ENCODE results near the gene HSP90AB1.
"Not testable (repeated sequence)": the region's sequence is repeated elsewhere in the genome, so short reads cannot be mapped to it uniquely, and the experiment has no call there.

HSP90AB1 gene

DNA sequence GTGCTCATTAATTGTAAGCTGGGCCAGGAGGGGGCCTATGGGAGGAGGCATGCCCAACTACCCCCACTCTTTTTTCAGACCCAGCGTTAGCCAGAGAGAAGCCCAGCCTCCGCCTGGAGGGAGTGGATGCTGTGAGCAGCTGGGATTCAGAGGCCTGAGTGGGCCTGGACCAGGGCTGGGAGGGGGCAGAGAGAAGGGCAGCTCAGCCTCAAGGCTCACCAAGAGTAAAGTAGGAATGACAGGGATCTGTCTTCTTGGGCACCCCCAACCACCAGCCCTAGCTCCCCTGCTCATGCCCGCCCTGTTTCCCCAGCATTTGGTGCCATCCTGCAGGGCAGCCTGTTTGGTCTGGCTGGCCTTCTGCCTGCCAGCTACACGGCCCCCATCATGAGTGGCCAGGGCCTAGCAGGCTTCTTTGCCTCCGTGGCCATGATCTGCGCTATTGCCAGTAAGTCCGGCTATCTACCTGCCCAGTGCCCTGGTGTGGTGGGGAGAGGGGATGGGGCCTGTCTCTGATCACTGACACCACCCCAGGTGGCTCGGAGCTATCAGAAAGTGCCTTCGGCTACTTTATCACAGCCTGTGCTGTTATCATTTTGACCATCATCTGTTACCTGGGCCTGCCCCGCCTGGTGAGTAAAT is 16.7 kb upstream of the HSP90AB1 start:
- H3K4me3 ChIP-seq (ENCODE audit: low read length), result no peak overlapping the region
- TF ChIP-seq, protein P1, sequence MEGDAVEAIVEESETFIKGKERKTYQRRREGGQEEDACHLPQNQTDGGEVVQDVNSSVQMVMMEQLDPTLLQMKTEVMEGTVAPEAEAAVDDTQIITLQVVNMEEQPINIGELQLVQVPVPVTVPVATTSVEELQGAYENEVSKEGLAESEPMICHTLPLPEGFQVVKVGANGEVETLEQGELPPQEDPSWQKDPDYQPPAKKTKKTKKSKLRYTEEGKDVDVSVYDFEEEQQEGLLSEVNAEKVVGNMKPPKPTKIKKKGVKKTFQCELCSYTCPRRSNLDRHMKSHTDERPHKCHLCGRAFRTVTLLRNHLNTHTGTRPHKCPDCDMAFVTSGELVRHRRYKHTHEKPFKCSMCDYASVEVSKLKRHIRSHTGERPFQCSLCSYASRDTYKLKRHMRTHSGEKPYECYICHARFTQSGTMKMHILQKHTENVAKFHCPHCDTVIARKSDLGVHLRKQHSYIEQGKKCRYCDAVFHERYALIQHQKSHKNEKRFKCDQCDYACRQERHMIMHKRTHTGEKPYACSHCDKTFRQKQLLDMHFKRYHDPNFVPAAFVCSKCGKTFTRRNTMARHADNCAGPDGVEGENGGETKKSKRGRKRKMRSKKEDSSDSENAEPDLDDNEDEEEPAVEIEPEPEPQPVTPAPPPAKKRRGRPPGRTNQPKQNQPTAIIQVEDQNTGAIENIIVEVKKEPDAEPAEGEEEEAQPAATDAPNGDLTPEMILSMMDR (conservative IDR thresholded peaks at IDR 0.05; ENCODE audit: low read depth, low read length), result no peak
- no peak for DNase-seq (ENCODE audit: low read depth)

DNA sequence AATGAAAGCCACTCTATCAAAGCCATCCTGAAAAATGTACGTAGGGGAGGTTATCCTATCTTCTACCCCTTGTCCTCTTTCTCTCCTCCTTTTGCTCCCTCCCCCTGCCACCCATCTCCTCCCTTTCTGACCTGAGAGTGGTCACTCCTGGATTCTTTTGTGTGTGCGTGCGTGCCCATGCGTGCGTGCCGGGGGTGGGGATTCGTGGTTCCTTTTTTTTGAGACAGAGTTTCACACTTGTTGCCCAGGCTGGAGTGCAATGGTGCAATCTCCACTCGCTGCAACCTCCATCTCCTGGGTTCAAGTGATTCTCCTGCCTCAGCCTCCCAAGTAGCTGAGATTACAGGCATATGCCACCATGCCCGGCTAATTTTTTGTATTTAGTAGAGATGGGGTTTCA is 15.5 kb upstream of the HSP90AB1 start:
- not testable (repeated sequence) for H3K4me3 ChIP-seq (ENCODE audit: low read length); DNase-seq (ENCODE audit: low read depth)

DNA sequence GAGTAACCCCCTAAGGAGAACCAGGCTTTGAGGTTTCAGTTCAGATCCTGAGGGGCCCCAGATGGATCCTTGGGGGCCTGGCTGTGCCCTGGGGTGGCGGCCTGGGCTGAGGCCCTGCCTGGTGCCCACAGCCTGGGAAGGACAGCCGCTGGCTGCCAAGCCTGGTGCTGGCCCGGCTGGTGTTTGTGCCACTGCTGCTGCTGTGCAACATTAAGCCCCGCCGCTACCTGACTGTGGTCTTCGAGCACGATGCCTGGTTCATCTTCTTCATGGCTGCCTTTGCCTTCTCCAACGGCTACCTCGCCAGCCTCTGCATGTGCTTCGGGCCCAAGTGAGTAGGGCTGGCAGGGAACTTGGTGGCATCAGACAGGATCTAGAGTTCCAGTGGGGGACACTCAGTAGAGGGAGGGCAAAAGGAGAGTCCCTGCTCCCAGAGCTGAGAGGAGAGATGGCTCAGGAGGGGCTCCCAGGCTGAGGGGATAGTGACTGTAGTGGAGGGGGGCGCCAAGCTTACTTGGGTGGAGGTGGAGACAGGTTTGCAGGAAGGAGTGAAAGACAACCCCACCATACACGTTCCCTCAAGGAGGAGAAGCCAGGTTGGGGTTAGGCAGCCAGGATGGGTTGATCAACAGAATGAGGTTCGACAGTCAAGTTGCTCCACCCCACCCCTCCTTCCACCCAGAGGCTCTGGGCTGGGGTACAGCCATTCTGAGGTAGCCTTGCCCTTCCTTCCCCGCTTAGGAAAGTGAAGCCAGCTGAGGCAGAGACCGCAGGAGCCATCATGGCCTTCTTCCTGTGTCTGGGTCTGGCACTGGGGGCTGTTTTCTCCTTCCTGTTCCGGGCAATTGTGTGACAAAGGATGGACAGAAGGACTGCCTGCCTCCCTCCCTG is 14.0 kb upstream of the HSP90AB1 start:
- no peak for DNase-seq (ENCODE audit: low read depth)
- no peak overlapping the region for H3K4me3 ChIP-seq (ENCODE audit: low read length)
- TF ChIP-seq, protein P1 (conservative IDR thresholded peaks at IDR 0.05; ENCODE audit: low read depth, low read length), result no peak

DNA sequence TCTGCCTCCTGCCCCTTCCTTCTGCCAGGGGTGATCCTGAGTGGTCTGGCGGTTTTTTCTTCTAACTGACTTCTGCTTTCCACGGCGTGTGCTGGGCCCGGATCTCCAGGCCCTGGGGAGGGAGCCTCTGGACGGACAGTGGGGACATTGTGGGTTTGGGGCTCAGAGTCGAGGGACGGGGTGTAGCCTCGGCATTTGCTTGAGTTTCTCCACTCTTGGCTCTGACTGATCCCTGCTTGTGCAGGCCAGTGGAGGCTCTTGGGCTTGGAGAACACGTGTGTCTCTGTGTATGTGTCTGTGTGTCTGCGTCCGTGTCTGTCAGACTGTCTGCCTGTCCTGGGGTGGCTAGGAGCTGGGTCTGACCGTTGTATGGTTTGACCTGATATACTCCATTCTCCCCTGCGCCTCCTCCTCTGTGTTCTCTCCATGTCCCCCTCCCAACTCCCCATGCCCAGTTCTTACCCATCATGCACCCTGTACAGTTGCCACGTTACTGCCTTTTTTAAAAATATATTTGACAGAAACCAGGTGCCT is 13.3 kb upstream of the HSP90AB1 start:
- TF ChIP-seq, protein P1 (conservative IDR thresholded peaks at IDR 0.05; ENCODE audit: low read depth, low read length), result no peak
- DNase-seq (ENCODE audit: low read depth), result no peak
- H3K4me3 ChIP-seq (ENCODE audit: low read length), result no peak overlapping the region

DNA sequence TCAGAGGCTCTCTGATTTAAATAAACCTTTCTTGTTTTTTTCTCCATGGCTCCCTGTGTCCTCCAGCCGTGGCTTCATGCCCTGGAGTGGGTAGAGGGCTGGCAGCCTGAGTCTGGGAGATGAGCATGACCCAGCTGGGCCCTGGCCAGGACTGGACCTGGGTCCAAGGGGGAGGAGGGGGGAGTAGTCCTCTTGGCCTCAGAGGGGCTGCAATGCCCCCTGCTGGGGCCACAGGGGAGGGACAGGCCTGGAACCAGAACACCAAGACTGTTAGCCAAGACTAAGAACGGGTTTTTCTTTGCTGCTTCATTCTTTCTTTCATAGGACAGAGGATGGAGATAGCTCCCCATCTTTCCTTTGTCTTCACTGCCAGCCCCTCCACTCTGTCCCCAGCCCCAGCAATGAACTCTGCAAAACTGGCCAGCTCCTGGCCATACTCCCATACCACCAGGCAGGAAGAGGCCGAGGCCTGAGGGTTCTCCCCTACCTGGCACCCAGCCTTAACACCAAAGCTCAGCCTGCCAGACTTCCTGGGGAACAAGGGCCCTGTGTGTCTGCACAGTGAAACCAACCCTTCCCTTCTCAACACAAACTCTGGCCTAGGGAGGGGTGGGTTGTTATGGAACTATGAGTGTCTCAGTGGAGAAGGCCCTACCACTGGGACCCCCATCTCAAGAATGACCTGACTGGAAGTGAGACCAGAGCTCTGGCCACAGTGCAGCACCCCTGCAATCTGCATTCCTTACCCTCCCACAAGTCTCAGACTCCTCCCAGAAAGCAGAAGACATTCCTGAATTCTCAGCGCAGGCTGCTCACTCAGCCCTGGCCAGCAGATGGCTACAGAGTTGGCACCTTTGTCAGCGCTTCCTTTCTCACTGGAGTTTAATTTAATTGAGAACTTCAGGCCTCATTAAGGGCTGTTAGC is 12.5 kb upstream of the HSP90AB1 start:
- TF ChIP-seq, protein P1 (conservative IDR thresholded peaks at IDR 0.05; ENCODE audit: low read depth, low read length), result peak; percentile 94
- DNase-seq (ENCODE audit: low read depth), result no peak
- H3K4me3 ChIP-seq (ENCODE audit: low read length), result no peak overlapping the region

DNA sequence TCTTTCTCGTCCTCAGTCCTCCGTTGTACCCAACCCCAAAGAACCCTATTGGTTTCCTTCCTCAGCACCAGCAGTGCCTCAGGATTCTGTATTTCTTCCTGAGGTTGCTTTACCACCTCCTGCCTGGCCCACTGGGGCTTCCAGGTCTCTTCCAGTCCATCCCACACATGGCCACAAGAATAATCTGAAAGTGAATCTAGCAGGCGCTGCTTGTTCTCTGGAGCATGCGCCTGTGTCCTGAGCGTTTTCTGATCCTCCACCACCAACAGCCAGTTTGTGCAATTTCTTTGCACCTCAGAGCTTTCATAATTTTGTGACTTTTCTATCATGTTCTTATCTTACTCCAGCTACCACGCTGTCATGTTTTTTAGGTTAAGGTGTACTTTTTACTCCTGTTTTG is 11.6 kb upstream of the HSP90AB1 start:
- H3K4me3 ChIP-seq (ENCODE audit: low read length), result no peak overlapping the region
- DNase-seq (ENCODE audit: low read depth), result no peak
- TF ChIP-seq, protein P1 (conservative IDR thresholded peaks at IDR 0.05; ENCODE audit: low read depth, low read length), result no peak

Measured in retinal pigment epithelial cell (primary cell).